ENCODE measurements around the gene PTPN21. TPM values are rescaled to one million over a fixed set of nuclear protein-coding genes. Genes with fewer than 3 reads are reported as not detected.

PTPN21 gene
- total RNA-seq, 1 donor from 2014 or later: 18.1 TPM

DNA sequence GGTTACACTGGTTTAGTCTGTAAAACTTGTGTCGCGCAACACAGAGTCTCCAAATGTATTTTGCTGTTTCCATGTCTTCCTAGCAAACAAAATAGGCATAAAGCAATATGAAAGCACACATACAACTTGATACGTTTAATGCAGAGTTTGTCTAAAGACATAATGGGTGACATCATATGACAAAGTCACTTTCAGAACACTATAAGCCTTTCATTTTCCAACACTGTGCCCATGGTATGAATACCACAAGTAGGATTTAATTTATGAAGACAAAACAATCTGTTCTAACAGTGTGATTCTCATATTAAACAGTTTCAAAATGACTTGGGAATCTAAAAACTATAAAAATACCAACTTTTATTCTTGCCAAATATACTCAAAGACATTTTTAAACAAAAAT is 58.4 kb downstream of the PTPN21 start:
- TF ChIP-seq CTCF (IDR thresholded peaks at IDR 0.05): no peak
- no peak overlapping the region for H3K27ac ChIP-seq
- peaks cover 32 to 57% of the 10 kb centered on the region in 2 donors for H3K36me3 ChIP-seq
- H3K9me3 ChIP-seq: no peaks in the 10 kb centered on the region
- H3K4me1 ChIP-seq: no peaks in the 10 kb centered on the region
- DNase-seq (ENCODE audit: low spot score in 2 of 2): no peak
- intact Hi-C loops (cut with DNase I): no loop called here
- H3K4me3 ChIP-seq: no peak overlapping the region
- no peaks in the 10 kb centered on the region for H3K27me3 ChIP-seq

- intact Hi-C loops (cut with DNase I): loop anchor here (2.0 kb wide), 1 partner anchor 61 kb away; the partner anchor contains the start of gene PTPN21
- H3K9me3 ChIP-seq: no peaks in the 10 kb centered on the region
- no peak overlapping the region for H3K4me3 ChIP-seq
- H3K27ac ChIP-seq: no peak overlapping the region
- no peak for DNase-seq (ENCODE audit: low spot score in 2 of 2)
- H3K4me1 ChIP-seq: no peaks in the 10 kb centered on the region
- peaks cover 24 to 35% of the 10 kb centered on the region in 2 donors for H3K36me3 ChIP-seq
- no peak for TF ChIP-seq CTCF (IDR thresholded peaks at IDR 0.05)
- H3K27me3 ChIP-seq: no peaks in the 10 kb centered on the region
These were observed 61.2 kb downstream of the PTPN21 start for GRCh38 chr14:88493392-88494185.

DNA sequence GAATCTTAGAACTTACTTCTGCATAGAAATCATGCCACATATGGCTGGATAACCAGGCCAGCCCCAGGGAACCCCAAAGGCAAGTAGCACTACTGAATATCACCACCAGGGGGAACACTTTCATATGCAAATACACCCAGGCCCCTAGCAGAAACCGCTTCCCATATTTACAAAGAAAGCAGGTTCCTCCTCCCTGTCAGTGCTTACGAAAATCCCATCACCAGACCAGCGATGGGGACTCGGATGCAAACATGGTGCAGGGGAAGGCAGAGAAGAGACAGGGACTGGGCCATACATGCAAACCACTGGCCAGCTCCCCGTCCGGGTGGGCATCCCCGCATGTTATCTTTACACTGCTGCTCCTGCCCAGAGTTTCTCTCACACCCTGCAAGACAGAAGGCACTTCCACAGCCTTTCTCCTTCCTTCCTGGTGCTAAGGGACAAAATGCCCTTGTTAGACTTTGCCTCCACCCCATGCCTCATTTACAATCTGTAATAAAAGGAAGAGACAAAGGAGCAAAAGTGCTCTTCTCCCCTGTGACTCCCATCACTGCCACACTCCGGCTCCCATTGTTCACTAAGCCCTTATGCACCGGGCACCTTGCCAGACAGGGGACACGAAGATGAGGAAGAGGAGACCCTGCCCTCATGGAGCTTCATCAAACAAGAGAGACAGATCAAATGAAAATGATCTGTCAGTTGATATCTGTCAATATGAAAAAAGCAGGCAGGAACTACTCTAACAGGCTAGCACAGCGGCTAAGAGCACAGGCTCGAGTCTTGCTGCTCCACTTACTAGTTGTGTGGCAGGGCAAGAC is 62.3 kb downstream of the PTPN21 start:
- H3K27ac ChIP-seq: no peak overlapping the region
- H3K4me1 ChIP-seq: no peaks in the 10 kb centered on the region
- DNase-seq (ENCODE audit: low spot score in 2 of 2): peak in 1 of 2 donors; percentile 83
- peak; percentile 80 to 87 (median 84) for TF ChIP-seq CTCF (IDR thresholded peaks at IDR 0.05)
- intact Hi-C loops (cut with DNase I): loop anchor here (1.0 to 2.0 kb wide), 2 partner anchors 62 to 71 kb away; partner anchors contain the start of genes PTPN21 and ZC3H14
- H3K4me3 ChIP-seq: no peak overlapping the region
- no peaks in the 10 kb centered on the region for H3K9me3 ChIP-seq
- no peaks in the 10 kb centered on the region for H3K27me3 ChIP-seq
- peaks cover 24 to 32% of the 10 kb centered on the region in 2 donors for H3K36me3 ChIP-seq

DNA sequence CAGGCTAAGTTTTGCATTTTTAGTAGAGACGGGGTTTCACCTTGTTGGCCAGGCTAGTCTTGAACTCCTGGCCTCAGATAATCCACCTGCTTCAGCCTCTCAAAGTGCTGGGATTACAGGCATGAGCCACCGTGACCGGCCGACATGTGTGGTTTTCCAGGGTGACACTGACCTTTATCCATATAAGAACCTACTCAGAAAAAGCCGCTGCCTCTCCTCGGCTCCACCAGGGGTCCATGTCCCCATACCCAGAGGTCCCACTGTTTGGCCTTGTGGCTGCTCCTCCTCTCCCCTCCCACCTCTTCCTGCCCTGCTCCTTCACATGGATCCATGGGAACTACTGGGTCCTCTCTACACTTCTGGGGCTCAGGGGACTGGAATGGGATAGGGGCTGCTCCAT is 64.6 kb downstream of the PTPN21 start:
- intact Hi-C loops (cut with DNase I): no loop called here
- DNase-seq (ENCODE audit: low spot score in 2 of 2): no peak
- H3K9me3 ChIP-seq: no peaks in the 10 kb centered on the region
- TF ChIP-seq CTCF (IDR thresholded peaks at IDR 0.05): no peak
- H3K27ac ChIP-seq: no peak overlapping the region
- H3K36me3 ChIP-seq: peaks cover 18% of the 10 kb centered on the region in 2 donors
- no peak overlapping the region for H3K4me3 ChIP-seq
- H3K27me3 ChIP-seq: no peaks in the 10 kb centered on the region
- H3K4me1 ChIP-seq: no peaks in the 10 kb centered on the region

DNA sequence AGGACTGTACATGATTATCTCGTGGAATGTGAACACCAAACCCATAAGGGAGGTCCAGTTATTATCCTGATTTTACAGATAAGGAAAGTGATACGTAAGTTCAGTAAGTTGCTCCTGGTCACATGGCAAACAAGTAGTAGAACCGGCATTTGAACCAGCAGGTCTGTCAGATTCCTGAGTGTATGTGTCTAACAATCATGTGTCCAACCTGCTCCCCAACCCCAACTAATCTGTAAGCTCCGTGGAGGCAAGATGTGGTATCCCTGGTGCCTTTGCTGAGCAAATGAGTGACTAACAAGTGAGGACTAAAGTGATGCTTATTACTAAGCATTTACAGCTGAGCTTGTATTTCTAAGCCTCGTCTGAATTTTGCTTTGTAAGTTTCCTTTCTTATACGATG is 65.9 kb downstream of the PTPN21 start:
- Histone ChIP-seq H3K4me1 (no peaks in the 10 kb centered on the region), H3K27ac (peak overlapping the region in 1 of 2 donors; percentile 48), H3K36me3 (peaks cover 10 to 22% of the 10 kb centered on the region in 2 donors), H3K4me3 (no peak overlapping the region), H3K27me3 (no peaks in the 10 kb centered on the region), H3K9me3 (no peaks in the 10 kb centered on the region)
- intact Hi-C loops (cut with DNase I): no loop called here
- TF ChIP-seq CTCF (IDR thresholded peaks at IDR 0.05): no peak
- no peak for DNase-seq (ENCODE audit: low spot score in 2 of 2)
